Stimulated activated CD4-positive, alpha-beta T cell treated with anti-CD3 and anti-CD28 coated beads, Interleukin-12 subunit alpha, Interleukin-12 subunit beta, amount 100 ng/mL, for 24 hours (primary cell): ENCODE measurements around the gene SV2B.

ENCODE experiments used
- DNase-seq, 2 experiments: peaks; one replicate each; pipeline ENCODE4 v3.0.0-alpha.2; 2020; ENCODE audit warnings: low read depth in 2 of 2

The SV2B gene

GRCh38 chr15:91102546-91103330, 2.7 kb downstream of the SV2B start:
- no peak for DNase-seq

DNA sequence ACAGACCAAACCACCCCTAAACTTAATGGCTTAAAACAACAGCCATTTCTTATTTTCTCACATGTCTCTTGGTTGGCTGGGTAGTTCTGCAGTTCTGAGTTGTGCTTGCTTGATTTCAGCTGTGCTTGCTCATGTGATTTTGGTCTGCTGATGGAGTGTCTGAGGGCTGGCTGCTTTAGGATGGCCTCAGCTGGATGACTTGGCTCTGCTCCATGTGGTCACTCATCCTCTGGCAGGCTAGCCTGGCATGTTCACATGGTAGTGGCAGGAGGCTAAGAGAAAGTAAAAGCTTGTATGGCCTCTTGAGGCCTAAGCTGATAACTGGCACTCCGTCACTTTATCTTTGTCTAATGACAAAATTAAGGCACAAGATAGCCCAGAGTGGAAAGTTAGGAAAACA, 4.1 kb downstream of the SV2B start:
- DNase-seq: no peak

DNA sequence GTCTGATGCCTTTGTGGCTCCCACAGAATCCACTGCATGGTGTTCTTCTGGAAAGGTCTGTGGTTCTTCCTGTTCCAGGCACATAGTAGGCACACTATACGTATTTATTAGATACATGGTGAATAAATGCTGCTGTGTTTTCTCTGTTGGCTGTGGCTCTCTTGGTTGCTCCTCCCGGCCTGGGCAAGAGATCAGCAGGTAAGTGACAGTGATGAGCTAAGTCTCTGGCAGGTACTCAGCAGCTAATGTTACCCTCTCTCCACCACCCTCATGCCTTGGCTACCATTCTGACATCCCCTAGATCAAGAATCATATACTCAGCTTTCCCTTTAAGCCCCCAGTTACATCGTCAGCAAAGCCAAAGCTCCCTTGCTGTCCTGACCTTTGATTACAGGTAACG, 8.4 kb downstream of the SV2B start:
- no peak for DNase-seq

DNA sequence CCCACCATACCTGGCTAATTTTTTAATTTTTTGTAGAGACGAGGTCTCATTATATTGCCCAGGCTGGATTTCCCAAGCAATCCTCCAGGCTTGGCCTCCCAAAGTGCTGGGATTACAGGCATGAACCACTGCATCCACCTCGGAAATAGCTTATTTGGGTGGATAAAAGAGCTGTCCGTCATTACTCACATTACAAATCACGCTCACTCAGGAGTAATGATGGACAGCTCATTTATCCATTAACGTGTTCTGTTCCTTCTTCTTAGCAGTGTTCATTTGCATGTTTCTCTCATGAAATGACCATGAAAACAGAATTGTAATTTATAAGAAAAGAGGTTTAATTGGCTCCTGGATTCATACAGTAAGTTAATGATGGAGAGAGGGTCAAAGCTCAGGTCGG, 9.8 kb downstream of the SV2B start:
- DNase-seq: no peak

- DNase-seq: no peak
Measured at GRCh38 chr15:91110407-91110806, 10.3 kb downstream of the SV2B start.

GRCh38 chr15:91113030-91113429, 13.0 kb downstream of the SV2B start:
- DNase-seq: no peak

DNA sequence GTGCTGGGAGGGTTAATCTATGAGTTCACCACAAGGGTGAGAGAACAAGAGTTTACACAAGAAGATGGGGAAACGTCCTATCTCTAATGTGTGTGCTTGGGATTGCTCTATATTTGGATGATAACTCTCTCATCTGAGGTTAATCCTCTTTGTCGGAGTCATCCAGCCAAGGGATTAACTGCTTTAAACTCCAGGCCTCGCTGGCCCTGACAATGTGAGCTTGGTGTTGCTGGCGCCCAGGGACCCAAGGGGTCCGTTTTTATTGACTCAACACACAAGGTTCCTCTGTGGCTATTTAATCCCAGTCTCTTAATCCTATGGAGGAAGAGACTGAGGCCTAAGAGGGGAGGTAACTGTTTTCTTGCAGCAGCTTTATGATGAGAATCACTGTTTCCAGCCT, 14.2 kb downstream of the SV2B start:
- DNase-seq: no peak

GRCh38 chr15:91116113-91117067, 16.3 kb downstream of the SV2B start:
- DNase-seq: no peak

- DNase-seq: no peak
Measured at GRCh38 chr15:91117375-91117774, 17.3 kb downstream of the SV2B start.

DNA sequence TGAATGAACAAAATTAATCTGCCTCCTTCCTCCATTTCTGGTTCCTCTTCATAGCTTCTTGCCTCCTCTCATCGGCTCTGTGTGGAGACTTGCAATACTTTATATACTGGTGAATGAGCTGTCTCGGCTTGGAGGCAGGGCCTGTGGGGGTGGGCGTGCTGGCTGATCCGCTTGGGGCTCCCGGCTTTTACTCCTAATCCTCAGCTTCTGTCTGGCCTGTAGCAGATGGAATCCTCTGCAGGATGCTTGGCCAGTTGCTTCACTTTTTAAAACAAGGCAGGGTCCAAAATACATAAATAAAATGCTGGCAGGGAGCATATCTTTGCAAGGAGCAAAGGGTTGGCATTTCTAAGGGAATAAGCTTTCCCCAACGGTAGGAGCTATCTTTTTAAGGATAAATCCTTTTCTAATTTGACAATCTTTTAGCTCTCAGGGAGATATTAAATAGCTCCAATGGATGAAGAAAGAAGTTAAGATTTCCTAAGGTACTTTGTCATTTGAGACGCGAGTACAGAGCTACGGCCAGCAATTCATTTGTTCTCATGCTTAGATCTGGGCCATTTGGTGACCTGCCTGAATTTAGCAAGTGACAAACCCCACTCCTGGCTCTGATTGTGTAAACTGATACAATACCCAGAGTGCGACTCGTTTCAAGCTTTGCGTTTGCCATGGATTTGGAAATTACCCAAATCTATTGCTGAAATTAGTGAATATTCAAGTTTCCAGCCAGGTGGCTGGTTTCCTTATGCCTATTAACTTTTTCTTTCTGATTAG, 18.9 kb downstream of the SV2B start:
- DNase-seq: no peak

GRCh38 chr15:91122296-91122695, 22.2 kb downstream of the SV2B start:
- no peak for DNase-seq

DNA sequence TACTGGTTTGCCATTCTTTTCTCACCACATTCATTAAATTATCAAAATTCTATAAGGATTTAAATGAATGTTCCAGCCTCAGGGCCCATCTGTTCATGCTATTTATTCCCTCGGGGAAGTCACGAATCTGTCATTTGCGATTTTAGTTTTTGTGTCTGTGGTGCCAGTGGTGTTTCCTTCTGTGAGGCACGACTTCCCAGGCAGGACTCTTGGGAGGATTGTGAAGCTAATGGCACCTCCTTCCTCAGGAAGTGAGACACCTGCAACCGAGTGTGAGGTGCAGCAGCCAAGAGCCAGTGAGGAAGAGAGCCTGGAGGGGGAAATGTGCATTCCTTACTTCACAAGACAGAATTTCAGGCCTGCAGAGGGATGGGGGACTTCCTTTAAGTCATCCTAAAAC, 24.1 kb downstream of the SV2B start:
- DNase-seq: no peak

- no peak for DNase-seq
Measured at GRCh38 chr15:91125162-91125561, 25.1 kb downstream of the SV2B start.

DNA sequence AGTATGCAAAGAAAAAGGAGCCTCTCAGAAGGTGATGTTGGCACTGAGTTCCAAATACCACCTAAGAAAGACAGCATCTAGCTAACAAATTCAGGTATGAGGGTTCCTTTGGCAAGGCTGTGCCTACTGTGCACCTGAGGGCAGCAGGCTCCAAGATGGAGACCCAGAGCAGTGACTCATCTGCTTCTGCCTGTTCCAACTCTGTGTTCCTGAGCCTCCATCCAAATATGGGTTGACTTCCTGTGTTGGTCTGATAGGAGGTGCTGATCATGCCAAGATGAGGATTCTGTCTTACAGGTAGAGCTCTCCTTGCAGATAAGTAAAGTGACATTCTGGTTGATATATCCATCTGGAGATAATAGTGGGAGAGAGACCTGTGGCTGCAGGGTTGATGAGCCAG, 26.0 kb downstream of the SV2B start:
- DNase-seq: no peak

DNA sequence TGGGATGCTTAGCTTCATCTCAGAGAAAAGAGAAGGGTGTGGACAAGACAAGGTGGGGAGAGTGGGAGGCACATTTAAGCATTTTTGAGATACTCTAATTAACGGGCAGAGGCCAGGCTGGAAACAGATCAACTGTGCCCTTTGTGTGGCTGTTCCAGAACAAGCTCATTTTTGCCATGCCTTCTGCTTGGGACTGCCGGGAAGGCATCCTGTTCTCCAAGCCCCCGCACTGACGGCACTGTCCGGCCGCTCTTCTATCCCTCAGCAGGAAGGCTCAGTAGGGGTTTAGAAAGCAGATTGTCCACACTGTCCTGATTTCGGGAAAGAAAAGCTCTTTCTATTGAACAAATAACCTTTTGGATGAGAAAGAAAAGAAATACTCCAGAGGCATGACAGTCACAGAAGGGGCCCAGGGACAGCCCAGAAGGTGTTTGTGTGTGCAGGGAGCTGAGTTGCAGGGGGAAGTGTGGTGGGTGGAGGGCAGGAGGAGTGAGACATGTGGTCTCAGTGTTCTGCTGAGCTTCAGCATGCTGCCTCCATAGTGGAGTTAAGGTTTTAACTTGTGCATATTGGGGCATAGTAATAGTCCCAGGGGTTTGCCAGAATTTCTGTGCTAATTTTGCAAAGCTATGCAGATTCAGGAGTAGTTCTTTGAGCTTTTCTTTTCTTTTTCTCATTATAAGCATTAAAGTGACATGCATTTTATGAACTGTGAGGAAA, 27.3 kb downstream of the SV2B start:
- DNase-seq: no peak

DNA sequence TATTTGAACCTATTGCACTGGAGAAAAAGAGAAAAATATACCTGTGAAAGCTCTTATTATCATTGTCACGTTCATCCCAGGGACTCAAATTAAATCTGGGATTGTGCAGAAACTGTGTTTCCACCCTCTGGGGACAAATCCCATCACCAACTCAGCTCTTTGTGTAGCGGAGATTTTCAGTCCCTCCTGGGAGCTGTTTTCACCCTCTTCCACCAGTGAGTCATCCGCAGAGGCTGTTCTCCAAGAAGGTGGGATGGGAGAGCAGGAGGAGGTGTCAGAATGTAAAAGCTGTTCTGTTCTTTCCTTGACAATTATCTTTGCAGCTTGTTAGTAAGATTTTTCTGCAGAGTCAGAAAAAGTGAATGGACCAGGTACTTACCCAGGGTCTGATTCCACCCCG, 28.0 kb downstream of the SV2B start:
- no peak for DNase-seq

- DNase-seq: no peak
Measured at GRCh38 chr15:91129436-91129835, 29.4 kb downstream of the SV2B start.

DNA sequence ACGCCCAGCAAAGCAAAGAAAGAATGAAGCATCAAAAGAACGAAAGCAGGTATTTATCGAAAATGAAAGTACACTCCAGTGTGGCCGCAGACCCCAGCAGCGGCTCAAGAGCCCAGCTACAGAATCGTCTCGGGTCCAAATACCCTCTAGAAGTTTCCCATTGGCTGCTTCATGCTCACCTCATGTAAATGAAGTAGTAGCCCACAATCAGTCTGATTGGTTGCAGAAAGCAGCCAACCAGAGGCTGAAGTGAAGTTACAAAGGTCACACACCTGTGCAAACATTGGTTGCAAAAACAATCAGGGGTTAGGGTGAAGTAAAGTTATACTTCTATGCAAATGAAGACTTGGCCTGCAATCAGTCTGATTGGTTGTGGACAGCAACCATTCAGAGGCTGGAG, 32.0 kb downstream of the SV2B start:
- no peak for DNase-seq

- no peak for DNase-seq
Measured at GRCh38 chr15:91133511-91133910, 33.5 kb downstream of the SV2B start.

GRCh38 chr15:91135201-91136130, 35.4 kb downstream of the SV2B start:
- DNase-seq: no peak
